Muscle of leg (tissue), 16 donors: ENCODE measurements around the gene OLA1. TPM values are rescaled to one million over a fixed set of nuclear protein-coding genes. Genes with fewer than 3 reads are reported as not detected.
"Not testable (repeated sequence)": the region's sequence is repeated elsewhere in the genome, so short reads cannot be mapped to it uniquely, and the experiment has no call there.

ENCODE experiments used
- DNase-seq: peaks from one replicate; pipeline ENCODE4 v3.0.0; 2013
- H3K27ac ChIP-seq: one replicate; pipeline ENCODE4 v1.5.1; 2013; ENCODE audit warnings: mild to moderate bottlenecking, low read length, control low read depth
- H3K27me3 ChIP-seq: one replicate; pipeline ENCODE4 v1.6.1; 2013; ENCODE audit warnings: low read length; ENCODE audit not compliant: control insufficient read depth, insufficient read depth
- H3K36me3 ChIP-seq: one replicate; pipeline ENCODE4 v1.6.1; 2013; ENCODE audit warnings: low read length; ENCODE audit not compliant: control insufficient read depth, insufficient read depth
- H3K4me1 ChIP-seq: one replicate; pipeline ENCODE4 v1.6.1; 2013; ENCODE audit warnings: low read length; ENCODE audit not compliant: control insufficient read depth, insufficient read depth
- H3K4me3 ChIP-seq: one replicate; pipeline ENCODE4 v1.5.1; 2013; ENCODE audit warnings: low read length, control low read depth
- H3K9me3 ChIP-seq: replicated peaks from 2 replicates; pipeline ENCODE4 v1.6.1; 2013; ENCODE audit warnings: low read depth, low read length; ENCODE audit not compliant: control insufficient read depth
- WGBS: methylation state at CpG from one replicate; pipeline ENCODE4 v1.1.5; 2013; ENCODE audit warnings: missing lambda C conversion rate; ENCODE audit not compliant: insufficient coverage; 5-methylcytosine and 5-hydroxymethylcytosine counted together
- long read RNA-seq, 11 donors: transcript quantifications; one replicate each; lab custom pipeline, GENCODE V29; 2026
- polyA plus RNA-seq, 8 donors: library from polyadenylated mRNA; unstranded; fragments of 120-200 nt; gene quantifications; one replicate each; pipeline versions ENCODE4 v1.2.1 to v1.2.3, GENCODE V29; 2013; ENCODE audit warnings: inconsistent platforms in 1 of 8, low replicate concordance in 1 of 8; ENCODE audit not compliant: insufficient read length in 8 of 8, insufficient read depth in 1 of 8
- total RNA-seq: library from RNA; stranded (reverse); fragments of 120-200 nt; gene quantifications from one replicate; pipeline ENCODE4 v1.2.4, GENCODE V29; 2013

The OLA1 gene
- 123 TPM for total RNA-seq
- 100 to 1,000 TPM; 165 to 227 (median 205) TPM for polyA plus RNA-seq
- long read RNA-seq, donor 1, full-length matches to known transcripts, result 39 of 47 reads
- long read RNA-seq, donor 1, partial matches to known transcripts, result 8 of 47 reads
- long read RNA-seq, donor 1, other reads (novel, unspliced or antisense), result 0 of 47 reads
- long read RNA-seq, donor 2, full-length matches to known transcripts, result 5 of 5 reads
- long read RNA-seq, donor 2, partial matches to known transcripts, result 0 of 5 reads
- long read RNA-seq, donor 2, other reads (novel, unspliced or antisense), result 0 of 5 reads
- long read RNA-seq, donor 3, full-length matches to known transcripts, result 66 of 156 reads
- long read RNA-seq, donor 3, partial matches to known transcripts, result 90 of 156 reads
- long read RNA-seq, donor 3, other reads (novel, unspliced or antisense), result 0 of 156 reads
- long read RNA-seq, donor 4, full-length matches to known transcripts, result 26 of 37 reads
- long read RNA-seq, donor 4, partial matches to known transcripts, result 11 of 37 reads
- long read RNA-seq, donor 4, other reads (novel, unspliced or antisense), result 0 of 37 reads
- long read RNA-seq, donor 5, full-length matches to known transcripts, result 100 of 186 reads
- long read RNA-seq, donor 5, partial matches to known transcripts, result 86 of 186 reads
- long read RNA-seq, donor 5, other reads (novel, unspliced or antisense), result 0 of 186 reads
- long read RNA-seq, donor 6, full-length matches to known transcripts, result 113 of 202 reads
- long read RNA-seq, donor 6, partial matches to known transcripts, result 89 of 202 reads
- long read RNA-seq, donor 6, other reads (novel, unspliced or antisense), result 0 of 202 reads
- long read RNA-seq, donor 7, full-length matches to known transcripts, result 58 of 126 reads
- long read RNA-seq, donor 7, partial matches to known transcripts, result 68 of 126 reads
- long read RNA-seq, donor 7, other reads (novel, unspliced or antisense), result 0 of 126 reads
- long read RNA-seq, donor 8, full-length matches to known transcripts, result 47 of 81 reads
- long read RNA-seq, donor 8, partial matches to known transcripts, result 34 of 81 reads
- long read RNA-seq, donor 8, other reads (novel, unspliced or antisense), result 0 of 81 reads
- long read RNA-seq, donor 9, full-length matches to known transcripts, result 49 of 86 reads
- long read RNA-seq, donor 9, partial matches to known transcripts, result 37 of 86 reads
- long read RNA-seq, donor 9, other reads (novel, unspliced or antisense), result 0 of 86 reads
- long read RNA-seq, donor 10, full-length matches to known transcripts, result 91 of 207 reads
- long read RNA-seq, donor 10, partial matches to known transcripts, result 116 of 207 reads
- long read RNA-seq, donor 10, other reads (novel, unspliced or antisense), result 0 of 207 reads
- long read RNA-seq, donor 11, full-length matches to known transcripts, result 67 of 113 reads
- long read RNA-seq, donor 11, partial matches to known transcripts, result 46 of 113 reads
- long read RNA-seq, donor 11, other reads (novel, unspliced or antisense), result 0 of 113 reads

- DNase-seq, result peak; percentile 98
- WGBS, result under 1% methylated on average over 77 of the region's 85 CpGs
- H3K27ac ChIP-seq, result peak within 1 kb of the TSS; percentile 90
- no peaks in the 10 kb centered on the region for H3K27me3 ChIP-seq
- peaks cover 5% of the 10 kb centered on the region for H3K36me3 ChIP-seq
- peak within 1 kb of the TSS; percentile 81 for H3K4me3 ChIP-seq
- no peaks in the 10 kb centered on the region for H3K9me3 ChIP-seq
- H3K4me1 ChIP-seq, result peaks cover 11% of the 10 kb centered on the region
Measured at GRCh38 chr2:174248187-174248997, at the start of gene OLA1. Gene OLA1 (minus strand): TSS chr2:174248532. CDS start chr2:174246815, 1,717 bp downstream.

GRCh38 chr2:174292908-174293307 is 44.6 kb upstream of the OLA1 start:
- Histone ChIP-seq H3K27ac (no peak overlapping the region), H3K9me3 (peaks cover 6% of the 10 kb centered on the region), H3K27me3 (no peaks in the 10 kb centered on the region), H3K4me1 (no peaks in the 10 kb centered on the region), H3K36me3 (no peaks in the 10 kb centered on the region), H3K4me3 (no peak overlapping the region)
- no peak for DNase-seq
- WGBS, result no CpG with 5 or more reads among the region's 1 CpG

- WGBS, result no CpG with 5 or more reads among the region's 2 CpGs
- no peaks in the 10 kb centered on the region for H3K9me3 ChIP-seq
- H3K27ac ChIP-seq, result no peak overlapping the region
- no peak overlapping the region for H3K4me3 ChIP-seq
- H3K27me3 ChIP-seq, result no peaks in the 10 kb centered on the region
- DNase-seq, result no peak
- no peaks in the 10 kb centered on the region for H3K4me1 ChIP-seq
- no peaks in the 10 kb centered on the region for H3K36me3 ChIP-seq
Measured at GRCh38 chr2:174286172-174286571, 37.8 kb upstream of the OLA1 start.

- Histone ChIP-seq H3K4me3 (no peak overlapping the region), H3K27me3 (no peaks in the 10 kb centered on the region), H3K36me3 (no peaks in the 10 kb centered on the region), H3K4me1 (no peaks in the 10 kb centered on the region), H3K9me3 (no peaks in the 10 kb centered on the region), H3K27ac (no peak overlapping the region)
- peak; percentile 29 for DNase-seq
- WGBS, result no CpG with 5 or more reads among the region's 2 CpGs
Measured at GRCh38 chr2:174282441-174282840, 34.1 kb upstream of the OLA1 start.

- H3K27ac ChIP-seq, result no peak overlapping the region
- no peaks in the 10 kb centered on the region for H3K9me3 ChIP-seq
- no peaks in the 10 kb centered on the region for H3K36me3 ChIP-seq
- DNase-seq, result no peak
- H3K27me3 ChIP-seq, result no peaks in the 10 kb centered on the region
- no peaks in the 10 kb centered on the region for H3K4me1 ChIP-seq
- H3K4me3 ChIP-seq, result no peak overlapping the region
- no CpG with 5 or more reads among the region's 1 CpG for WGBS
Measured at GRCh38 chr2:174281736-174282135, 33.4 kb upstream of the OLA1 start.

GRCh38 chr2:174280596-174280995 is 32.3 kb upstream of the OLA1 start:
- 33% methylated on average over 1 of the region's 3 CpGs for WGBS

GRCh38 chr2:174270263-174270662 is 21.9 kb upstream of the OLA1 start:
- WGBS, result no CpG with 5 or more reads among the region's 6 CpGs
- H3K9me3 ChIP-seq, H3K27me3 ChIP-seq, H3K4me1 ChIP-seq, H3K4me3 ChIP-seq, H3K36me3 ChIP-seq, H3K27ac ChIP-seq, DNase-seq: not testable (repeated sequence)

More at GRCh38 chr2:174280596-174280995, 32.3 kb upstream of the OLA1 start:
- DNase-seq, result peak; percentile 38
- Histone ChIP-seq H3K9me3 (no peaks in the 10 kb centered on the region), H3K4me1 (no peaks in the 10 kb centered on the region), H3K27ac (no peak overlapping the region), H3K36me3 (no peaks in the 10 kb centered on the region), H3K27me3 (no peaks in the 10 kb centered on the region), H3K4me3 (no peak overlapping the region)

- peaks cover 2% of the 10 kb centered on the region for H3K27me3 ChIP-seq
- no CpG with 5 or more reads among the region's 5 CpGs for WGBS
- no peak overlapping the region for H3K4me3 ChIP-seq
- H3K36me3 ChIP-seq, result no peaks in the 10 kb centered on the region
- DNase-seq, result no peak
- no peak overlapping the region for H3K27ac ChIP-seq
- no peaks in the 10 kb centered on the region for H3K4me1 ChIP-seq
- no peaks in the 10 kb centered on the region for H3K9me3 ChIP-seq
Measured at GRCh38 chr2:174266288-174266687, 18.0 kb upstream of the OLA1 start.

- Histone ChIP-seq H3K27ac (no peak overlapping the region), H3K9me3 (no peaks in the 10 kb centered on the region), H3K4me3 (no peak overlapping the region), H3K27me3 (peaks cover 2% of the 10 kb centered on the region), H3K36me3 (no peaks in the 10 kb centered on the region), H3K4me1 (no peaks in the 10 kb centered on the region)
- no peak for DNase-seq
- 100% methylated on average over 1 of the region's 3 CpGs for whole genome bisulfite sequencing
Measured at GRCh38 chr2:174263997-174264396, 15.7 kb upstream of the OLA1 start.
